GM21515 (cell line): Measurements from ENCODE around the gene CCDC150.

Experiments used
- ATAC-seq: cut with Tn5 transposase; IDR thresholded peaks from one replicate; pipeline ENCODE4 v1.9.1; 2021; ENCODE audit not compliant: unreplicated experiment

Gene CCDC150

DNA sequence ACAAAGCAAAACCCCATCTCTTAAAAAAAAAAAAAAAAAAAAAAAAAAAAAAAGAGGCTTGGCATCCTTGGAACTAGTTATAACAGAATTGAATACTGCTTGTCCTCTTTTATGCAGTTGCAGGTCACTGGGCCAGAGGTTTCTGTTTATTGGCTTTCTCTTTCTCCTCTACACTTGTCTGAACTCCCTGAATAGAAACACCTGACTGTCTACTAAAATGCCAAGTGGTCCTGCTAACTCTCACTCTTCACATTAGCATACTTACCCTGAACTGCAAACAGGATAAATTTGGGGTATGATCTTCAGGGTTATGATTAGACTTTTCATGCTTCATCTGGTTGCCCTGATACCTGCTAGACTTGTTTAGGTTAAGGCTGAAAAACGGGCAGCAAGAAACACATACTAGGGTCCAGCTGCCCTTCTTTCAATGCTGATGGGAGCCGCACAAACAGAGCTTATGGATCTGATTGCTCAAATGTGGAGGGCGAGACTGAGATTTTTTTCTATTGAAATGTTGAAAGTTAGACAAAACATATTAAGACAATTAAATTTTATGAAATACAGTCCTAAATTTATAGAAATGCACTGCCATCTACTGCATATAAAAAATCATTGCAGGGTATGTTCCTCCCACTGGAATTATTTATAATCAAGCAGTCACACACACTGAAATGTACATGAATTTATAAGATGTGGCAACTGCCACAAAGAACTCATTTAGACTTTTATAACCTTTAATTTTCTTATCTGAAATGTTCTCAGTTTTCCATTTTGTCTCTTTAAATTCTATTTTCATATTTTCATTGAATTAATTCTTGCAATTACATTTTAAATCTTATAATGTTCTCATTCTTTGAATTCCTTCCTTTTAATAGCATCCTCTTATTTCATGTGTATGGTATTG, 119.2 kb downstream of the CCDC150 start:
- no peak for ATAC-seq

DNA sequence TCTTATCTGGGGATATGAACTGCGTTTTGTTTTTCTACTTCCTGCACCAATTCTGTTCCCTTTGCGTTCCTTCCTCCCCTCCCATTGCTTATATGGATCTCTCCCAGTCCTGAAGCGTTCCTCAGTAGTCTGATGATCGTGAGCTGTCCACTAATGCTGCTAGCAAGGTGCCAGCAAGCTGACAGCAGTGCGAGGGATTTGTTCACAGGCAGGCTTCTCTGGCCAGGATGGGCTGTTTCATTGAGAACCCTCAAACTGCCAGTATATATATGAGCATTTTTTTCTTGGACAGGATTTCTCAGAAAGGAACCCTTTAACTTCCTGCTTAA, 119.8 kb downstream of the CCDC150 start:
- no peak for ATAC-seq

GRCh38 chr2:196767101-196767500, 127.6 kb downstream of the CCDC150 start:
- no peak for ATAC-seq
